Naive thymus-derived CD4-positive, alpha-beta T cell (primary cell): ENCODE results near the gene HDLBP. TPM values are rescaled to one million over a fixed set of nuclear protein-coding genes. Genes with fewer than 3 reads are reported as not detected.
A peak's percentile ranks its signal among the peaks of the same experiment; 100 is the strongest.

Experiments
- ATAC-seq: fragments of 150-1000 bp; cut with Tn5 transposase; 2 replicates; pipeline ENCODE4 v1.10.0; 2021; ENCODE audit warnings: mild to moderate bottlenecking, moderate library complexity
- CTCF ChIA-PET: fragments of 350-600 bp; sonication (Branson Sonifier 250); formaldehyde crosslinking; loops from one replicate; lab custom pipeline; 2021; ENCODE audit warnings: antibody characterized with exemption; lab: Charles Lee
- POLR2A ChIA-PET: fragments of 350-600 bp; sonication (Branson Sonifier 250); formaldehyde crosslinking; loops from one replicate; lab custom pipeline; 2021; ENCODE audit warnings: antibody characterized with exemption, inconsistent platforms; lab: Charles Lee
- DNase-seq, 9 donors: peaks; one replicate each; pipeline versions ENCODE4 v3.0.0 to v3.0.0-alpha.2; 2020 to 2022; ENCODE audit warnings: mixed read lengths in 1 of 9
- H3K27ac ChIP-seq: one replicate; pipeline ENCODE4 v1.7.0; 2013; ENCODE audit warnings: mild to moderate bottlenecking, low read depth, low read length, moderate library complexity
- H3K27me3 ChIP-seq, 2 donors: one replicate each; pipeline ENCODE4 v1.7.0; 2013; ENCODE audit warnings: low read length in 2 of 2, mild to moderate bottlenecking in 2 of 2, moderate library complexity in 2 of 2; ENCODE audit not compliant: control insufficient read depth in 2 of 2, insufficient read depth in 2 of 2
- H3K36me3 ChIP-seq, 3 experiments: 1 replicate in 2 of 3; 2 replicates in 1 of 3; pipeline ENCODE4 v1.7.0; 2013; ENCODE audit warnings: low read length in 3 of 3, mild to moderate bottlenecking in 3 of 3, moderate library complexity in 1 of 3; ENCODE audit not compliant: insufficient read depth in 3 of 3, control insufficient read depth in 2 of 3
- H3K4me1 ChIP-seq, 2 donors: one replicate each; pipeline ENCODE4 v1.7.0; 2013; ENCODE audit warnings: low read length in 2 of 2, mild to moderate bottlenecking in 2 of 2, moderate library complexity in 1 of 2; ENCODE audit not compliant: control insufficient read depth in 2 of 2, insufficient read depth in 2 of 2
- H3K4me3 ChIP-seq: 2 replicates; pipeline ENCODE4 v1.7.0; 2013; ENCODE audit warnings: mild to moderate bottlenecking, low read length
- H3K9me3 ChIP-seq, 3 experiments: 1 replicate in 2 of 3; 2 replicates in 1 of 3; pipeline ENCODE4 v1.7.0; 2013; ENCODE audit warnings: low read length in 3 of 3; ENCODE audit not compliant: control insufficient read depth in 2 of 3
- H3K27ac Mint-ChIP-seq, 9 donors: one replicate each; pipeline ENCODE4 v1.8.0; 2020 to 2022; ENCODE audit warnings: mixed read lengths in 9 of 9, mild to moderate bottlenecking in 8 of 9, moderate library complexity in 5 of 9, inconsistent platforms in 2 of 9
- H3K27me3 Mint-ChIP-seq, 5 donors: one replicate each; pipeline ENCODE4 v1.8.0; 2021 to 2022; ENCODE audit warnings: mixed read lengths in 5 of 5, mild to moderate bottlenecking in 1 of 5
- H3K36me3 Mint-ChIP-seq, 5 donors: one replicate each; pipeline ENCODE4 v1.8.0; 2020 to 2022; ENCODE audit warnings: mixed read lengths in 5 of 5, mild to moderate bottlenecking in 3 of 5, inconsistent platforms in 1 of 5
- H3K4me1 Mint-ChIP-seq, 7 donors: one replicate each; pipeline ENCODE4 v1.8.0; 2020 to 2022; ENCODE audit warnings: mixed read lengths in 7 of 7, mild to moderate bottlenecking in 3 of 7, inconsistent platforms in 1 of 7
- H3K4me3 Mint-ChIP-seq, 10 donors: one replicate each; pipeline ENCODE4 v1.8.0; 2020 to 2022; ENCODE audit warnings: mild to moderate bottlenecking in 10 of 10, mixed read lengths in 10 of 10, moderate library complexity in 6 of 10, inconsistent platforms in 2 of 10
- H3K9me3 Mint-ChIP-seq, 11 donors: one replicate each; pipeline ENCODE4 v1.8.0; 2020 to 2022; ENCODE audit warnings: mixed read lengths in 11 of 11, mild to moderate bottlenecking in 4 of 11, inconsistent platforms in 1 of 11, moderate library complexity in 1 of 11
- intact Hi-C, 2 donors: fragments of 100-400 bp; cut with micrococcal nuclease; formaldehyde crosslinking; loops; one replicate each; pipeline ENCODE4 v1.15.1; 2023
- polyA plus RNA-seq, 2 donors: library from polyadenylated mRNA; unstranded; fragments of 300-500 nt; fragmentation: Illumina TruSeq; gene quantifications; one replicate each; pipeline ENCODE4 v1.2.3, GENCODE V29; 2021
- total RNA-seq, 6 experiments: library from RNA in 5 of 6; stranded (reverse) in 5 of 6; gene quantifications; 1 replicate in 5 of 6; 2 replicates in 1 of 6; pipeline ENCODE4 v1.2.3 and lab custom pipeline; 2021 to 2026

HDLBP gene
- total and polyA plus RNA-seq, 7 experiments from 2014 or later = 42.8 to 231 (median 153) TPM

DNA sequence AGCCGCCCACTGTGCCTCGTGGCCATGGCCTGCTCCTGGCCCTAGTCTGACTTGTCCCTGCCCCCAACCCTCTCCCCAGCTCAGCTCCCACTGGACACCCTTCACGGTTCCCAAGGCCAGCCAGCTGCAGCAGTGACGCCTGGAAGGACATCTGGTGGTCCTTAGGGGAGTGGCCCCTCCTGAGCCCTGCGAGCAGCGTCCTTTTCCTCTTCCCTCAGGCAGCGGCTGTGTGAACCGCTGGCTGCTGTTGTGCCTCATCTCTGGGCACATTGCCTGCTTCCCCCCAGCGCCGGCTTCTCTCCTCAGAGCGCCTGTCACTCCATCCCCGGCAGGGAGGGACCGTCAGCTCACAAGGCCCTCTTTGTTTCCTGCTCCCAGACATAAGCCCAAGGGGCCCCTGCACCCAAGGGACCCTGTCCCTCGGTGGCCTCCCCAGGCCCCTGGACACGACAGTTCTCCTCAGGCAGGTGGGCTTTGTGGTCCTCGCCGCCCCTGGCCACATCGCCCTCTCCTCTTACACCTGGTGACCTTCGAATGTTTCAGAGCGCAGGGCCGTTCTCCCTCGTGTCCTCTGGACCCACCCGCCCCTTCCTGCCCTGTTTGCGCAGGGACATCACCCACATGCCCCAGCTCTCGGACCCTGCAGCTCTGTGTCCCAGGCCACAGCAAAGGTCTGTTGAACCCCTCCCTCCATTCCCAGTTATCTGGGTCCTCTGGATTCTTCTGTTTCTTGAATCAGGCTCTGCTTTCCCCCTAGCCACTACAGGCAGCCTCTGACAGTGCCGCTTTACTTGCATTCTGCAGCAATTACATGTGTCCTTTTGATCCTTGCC is 91.2 kb downstream of the HDLBP start:
- Histone ChIP-seq H3K27me3 (no peaks in the 10 kb centered on the region), H3K36me3 (peaks cover 0 to 27% (median 2%) of the 10 kb centered on the region in 3 experiments), H3K27ac (no peak overlapping the region), H3K4me1 (peaks cover 0 to under 1% of the 10 kb centered on the region in 2 donors), H3K4me3 (no peak overlapping the region), H3K9me3 (no peaks in the 10 kb centered on the region)
- no peak for DNase-seq
- no peak overlapping the region for H3K4me3 Mint-ChIP-seq
- intact Hi-C loops = no loop called here
- ChIA-PET POLR2A (no interaction called here), CTCF (no interaction called here)
- ATAC-seq = peak; percentile 6
- H3K27ac Mint-ChIP-seq = peak overlapping the region in 1 of 9 donors; percentile 32
- peaks cover 0 to 24% (median 11%) of the 10 kb centered on the region in 5 donors for H3K36me3 Mint-ChIP-seq
- peaks cover 2 to 11% (median 5%) of the 10 kb centered on the region in 7 donors for H3K4me1 Mint-ChIP-seq
- H3K27me3 Mint-ChIP-seq = peaks cover 0 to 5% (median 0%) of the 10 kb centered on the region in 5 donors
- H3K9me3 Mint-ChIP-seq = peaks cover 0 to 5% (median 0%) of the 10 kb centered on the region in 11 donors

- intact Hi-C loops = no loop called here
- peak overlapping the region in 1 of 9 donors; percentile 25 for H3K27ac Mint-ChIP-seq
- ChIA-PET CTCF (no interaction called here), POLR2A (no interaction called here)
- H3K36me3 Mint-ChIP-seq = peaks cover 0 to 19% (median 8%) of the 10 kb centered on the region in 5 donors
- H3K4me3 Mint-ChIP-seq = no peak overlapping the region
- H3K9me3 Mint-ChIP-seq = peaks cover 0 to 5% (median 0%) of the 10 kb centered on the region in 11 donors
- H3K4me1 Mint-ChIP-seq = peaks cover 10 to 19% (median 13%) of the 10 kb centered on the region in 7 donors
- H3K27ac ChIP-seq = no peak overlapping the region
- peaks cover 0 to 18% (median 0%) of the 10 kb centered on the region in 3 experiments for H3K36me3 ChIP-seq
- H3K27me3 Mint-ChIP-seq = peaks cover 0 to 10% (median 0%) of the 10 kb centered on the region in 5 donors
- peak; percentile 23 for ATAC-seq
- H3K4me1 ChIP-seq = peaks cover 0 to 6% of the 10 kb centered on the region in 2 donors
- no peak for DNase-seq
- H3K4me3 ChIP-seq = no peak overlapping the region
- no peaks in the 10 kb centered on the region for H3K9me3 ChIP-seq
- H3K27me3 ChIP-seq = no peaks in the 10 kb centered on the region
Observed at GRCh38 chr2:241223211-241224017, 92.1 kb downstream of the HDLBP start.

DNA sequence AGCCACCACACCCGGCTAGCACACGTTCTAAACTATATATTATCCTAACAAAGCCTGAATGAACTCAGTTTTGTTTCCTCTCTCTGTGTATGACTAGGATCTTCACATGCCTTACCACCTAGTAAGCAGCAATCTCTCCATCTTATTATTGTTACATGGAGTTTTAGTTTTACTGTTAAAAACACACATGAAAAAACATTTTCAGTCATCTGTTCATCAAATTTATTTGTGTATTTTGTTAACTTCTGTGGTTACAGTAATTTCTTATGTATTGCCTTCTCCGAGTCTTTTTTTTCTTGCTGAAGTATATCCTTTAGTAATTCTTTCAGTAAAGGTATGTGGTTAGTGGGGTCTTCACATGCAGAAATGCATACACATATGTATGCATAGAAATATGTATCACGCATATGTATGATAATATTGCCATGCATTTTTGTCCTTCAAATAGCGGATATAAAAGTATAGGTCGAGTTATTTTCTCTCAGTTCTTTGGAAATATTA is 95.6 kb downstream of the HDLBP start:
- Histone ChIP-seq H3K4me1 (peaks cover 0 to 6% of the 10 kb centered on the region in 2 donors), H3K27me3 (no peaks in the 10 kb centered on the region), H3K27ac (no peak overlapping the region), H3K36me3 (no peaks in the 10 kb centered on the region), H3K4me3 (no peak overlapping the region), H3K9me3 (no peaks in the 10 kb centered on the region)
- Mint-ChIP-seq H3K4me3 (peak overlapping the region in 5 of 10 donors; percentile 11 to 89 (median 18)), H3K36me3 (peaks cover 0 to 4% (median 0%) of the 10 kb centered on the region in 5 donors), H3K9me3 (peaks cover 0 to 5% (median 0%) of the 10 kb centered on the region in 11 donors), H3K27ac (no peak overlapping the region), H3K4me1 (peaks cover 11 to 20% (median 15%) of the 10 kb centered on the region in 7 donors), H3K27me3 (peaks cover 0 to 21% (median 0%) of the 10 kb centered on the region in 5 donors)
- intact Hi-C loops = loop anchor here (5.0 kb wide), 5 partner anchors 68 to 658 kb away; partner anchors contain the start of genes PPP1R7 (in 2 of the 2), DUSP28 (in 1 of the 2) and RNPEPL1 (in 1 of the 2)
- DNase-seq (no peak), ATAC-seq (no peak)
- POLR2A ChIA-PET = interaction anchor here (0.7 kb wide), 1 partner anchor 12 kb away, joined by 4 read pairs; no protein-coding TSS in a partner anchor
- CTCF ChIA-PET = interaction anchor here (1.4 kb wide), 1 partner anchor 95 kb away, joined by 3 read pairs; the partner anchor contains the start of gene HDLBP

- Histone ChIP-seq H3K27ac (no peak overlapping the region), H3K4me3 (peak overlapping the region; percentile 42), H3K36me3 (no peaks in the 10 kb centered on the region), H3K9me3 (no peaks in the 10 kb centered on the region), H3K4me1 (peaks cover 0 to 6% of the 10 kb centered on the region in 2 donors), H3K27me3 (no peaks in the 10 kb centered on the region)
- CTCF ChIA-PET = interaction anchor here (1.0 to 1.4 kb wide), 2 partner anchors 96 to 140 kb away, joined by 3 read pairs; partner anchors contain the start of gene HDLBP
- H3K36me3 Mint-ChIP-seq = peaks cover 0 to 4% (median 0%) of the 10 kb centered on the region in 5 donors
- H3K4me1 Mint-ChIP-seq = peaks cover 9 to 15% (median 12%) of the 10 kb centered on the region in 7 donors
- peak overlapping the region in 4 of 9 donors; percentile 28 to 85 (median 72) for H3K27ac Mint-ChIP-seq
- peak overlapping the region; percentile 74 to 91 (median 88) for H3K4me3 Mint-ChIP-seq
- H3K27me3 Mint-ChIP-seq = peaks cover 0 to 21% (median 0%) of the 10 kb centered on the region in 5 donors
- peaks cover 0 to 5% (median 0%) of the 10 kb centered on the region in 11 donors for H3K9me3 Mint-ChIP-seq
- POLR2A ChIA-PET = no interaction called here
- ATAC-seq (no peak), DNase-seq (no peak)
- intact Hi-C loops = loop anchor here (5.0 kb wide), 5 partner anchors 67 to 657 kb away; partner anchors contain the start of genes PPP1R7 (in 2 of the 2), DUSP28 (in 1 of the 2) and RNPEPL1 (in 1 of the 2)
Observed at GRCh38 chr2:241219030-241219382, 96.5 kb downstream of the HDLBP start.

DNA sequence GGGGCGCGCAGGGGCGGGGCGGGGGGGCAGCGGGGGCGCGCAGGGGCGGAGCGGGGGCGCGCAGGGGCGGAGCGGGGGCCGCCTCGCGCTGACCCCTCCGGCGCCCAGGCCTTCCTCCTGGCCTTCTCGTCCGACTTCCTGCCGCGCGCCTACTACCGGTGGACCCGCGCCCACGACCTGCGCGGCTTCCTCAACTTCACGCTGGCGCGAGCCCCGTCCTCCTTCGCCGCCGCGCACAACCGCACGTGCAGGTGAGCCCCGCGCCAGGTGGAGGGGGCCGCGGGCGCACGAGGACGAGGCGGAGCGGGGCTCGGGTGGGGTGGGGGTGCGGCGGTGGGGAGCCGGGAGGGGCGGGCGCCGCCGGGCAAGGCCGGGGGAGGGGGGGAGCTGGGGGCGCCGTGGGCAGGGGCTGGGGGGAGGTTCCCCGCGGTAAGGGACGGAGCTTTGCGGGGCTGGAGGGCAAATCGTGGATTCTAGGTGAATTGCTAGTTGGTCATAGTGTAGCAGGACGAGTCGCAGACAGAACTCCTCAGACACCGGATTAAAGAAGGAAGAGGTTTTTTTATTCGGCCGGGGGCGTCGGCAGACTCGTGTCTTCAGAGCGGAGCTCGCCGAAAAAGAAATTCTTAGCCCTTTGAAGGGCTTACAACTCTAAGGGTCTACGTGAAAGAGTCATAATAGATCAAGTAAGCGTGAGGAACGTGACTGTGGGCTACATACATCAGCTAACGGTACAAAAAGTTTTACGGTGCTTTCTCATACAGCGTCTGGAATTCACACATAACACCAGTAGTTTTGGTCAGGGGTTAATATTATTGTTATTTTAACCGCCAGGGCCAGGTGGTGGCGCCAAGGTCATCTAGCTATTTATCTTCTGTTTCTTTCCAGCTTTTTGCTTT is 97.1 kb downstream of the HDLBP start:
- H3K4me1 Mint-ChIP-seq = peaks cover 9 to 15% (median 12%) of the 10 kb centered on the region in 7 donors
- peaks cover 0 to 5% (median 0%) of the 10 kb centered on the region in 11 donors for H3K9me3 Mint-ChIP-seq
- CTCF ChIA-PET = interaction anchor here (0.5 to 1.4 kb wide), 3 partner anchors 34 to 140 kb away, joined by 3 read pairs; partner anchors contain the start of gene HDLBP
- H3K4me3 Mint-ChIP-seq = peak overlapping the region; percentile 74 to 91 (median 88)
- H3K27me3 ChIP-seq = no peaks in the 10 kb centered on the region
- H3K27ac Mint-ChIP-seq = peak overlapping the region; percentile 5 to 88 (median 72)
- POLR2A ChIA-PET = no interaction called here
- H3K4me1 ChIP-seq = peaks cover 0 to 6% of the 10 kb centered on the region in 2 donors
- H3K36me3 Mint-ChIP-seq = peaks cover 0 to 4% (median 0%) of the 10 kb centered on the region in 5 donors
- ATAC-seq (peak; percentile 57), DNase-seq (peak; percentile 20 to 56 (median 38))
- no peaks in the 10 kb centered on the region for H3K36me3 ChIP-seq
- peaks cover 0 to 21% (median 0%) of the 10 kb centered on the region in 5 donors for H3K27me3 Mint-ChIP-seq
- intact Hi-C loops = loop anchor here (5.0 kb wide), 5 partner anchors 66 to 656 kb away; partner anchors contain the start of genes PPP1R7 (in 2 of the 2), DUSP28 (in 1 of the 2) and RNPEPL1 (in 1 of the 2)
- peak overlapping the region; percentile 42 for H3K4me3 ChIP-seq
- no peaks in the 10 kb centered on the region for H3K9me3 ChIP-seq
- no peak overlapping the region for H3K27ac ChIP-seq
